B cell (primary cell): ENCODE measurements around the gene PKIG. TPM values are rescaled to one million over a fixed set of nuclear protein-coding genes. Genes with fewer than 3 reads are reported as not detected.

Experiments used
- ATAC-seq: fragments of 200-7000 bp; cut with Tn5 transposase; one replicate; pipeline ENCODE4 v1.10.0; 2021; ENCODE audit warnings: low read depth, mild to moderate bottlenecking, moderate number of reproducible peaks, moderate library complexity
- CTCF ChIA-PET: fragments of 350-600 bp; sonication (Branson Sonifier 250); formaldehyde crosslinking; loops from one replicate; lab custom pipeline; 2021; ENCODE audit warnings: antibody characterized with exemption, inconsistent platforms; lab: Charles Lee
- POLR2A ChIA-PET: fragments of 350-600 bp; sonication (Branson Sonifier 250); formaldehyde crosslinking; loops from one replicate; lab custom pipeline; 2021; ENCODE audit warnings: antibody characterized with exemption; lab: Charles Lee
- DNase-seq: peaks from one replicate; pipeline ENCODE4 v3.0.0; 2013
- H2AFZ ChIP-seq: 2 replicates; pipeline ENCODE4 v1.6.1; 2012; ENCODE audit warnings: mild to moderate bottlenecking, low read depth, low read length; ENCODE audit not compliant: insufficient read depth, poor library complexity, severe bottlenecking
- H3K27ac ChIP-seq, 2 donors: 1 replicate in 1 of 2; 2 replicates in 1 of 2; pipeline ENCODE4 v1.5.1; 2012 to 2013; ENCODE audit warnings: low read length in 2 of 2, mild to moderate bottlenecking in 2 of 2, moderate library complexity in 1 of 2
- H3K27me3 ChIP-seq, 4 experiments: fragments of 200-600 bp in 1 of 4; sonication (generic) in 1 of 4; replicated peaks in 1 of 4; 1 replicate in 2 of 4; 2 replicates in 2 of 4; pipeline versions ENCODE4 v1.6.1 to v1.7.0; 2013 to 2016; ENCODE audit warnings: low read length in 3 of 4, mild to moderate bottlenecking in 2 of 4, mixed read lengths in 1 of 4, moderate library complexity in 1 of 4; ENCODE audit not compliant: insufficient read depth in 4 of 4, control insufficient read depth in 3 of 4; ENCODE audit errors: control extremely low read depth in 1 of 4
- H3K36me3 ChIP-seq, 2 experiments: replicated peaks in 1 of 2; 1 replicate in 1 of 2; 2 replicates in 1 of 2; pipeline versions ENCODE4 v1.6.1 to v1.7.1; 2013; ENCODE audit warnings: low read length in 1 of 2; ENCODE audit not compliant: insufficient read depth in 2 of 2, control insufficient read depth in 1 of 2; ENCODE audit errors: control extremely low read depth in 1 of 2, extremely low read depth in 1 of 2
- H3K4me1 ChIP-seq, 2 donors: fragments of 200-600 bp in 1 of 2; sonication (generic) in 1 of 2; 1 replicate in 1 of 2; 2 replicates in 1 of 2; pipeline versions ENCODE4 v1.5.1 to v1.6.1; 2013 to 2017; ENCODE audit warnings: low read length in 2 of 2; ENCODE audit not compliant: control insufficient read depth in 2 of 2, insufficient read depth in 2 of 2
- H3K4me2 ChIP-seq: replicated peaks from 2 replicates; pipeline ENCODE3; 2012; ENCODE audit warnings: mild to moderate bottlenecking, low read depth, low read length; ENCODE audit not compliant: poor library complexity, severe bottlenecking
- H3K4me3 ChIP-seq, 5 experiments: fragments of 200-600 bp in 1 of 5; sonication (generic) in 1 of 5; 1 replicate in 3 of 5; 2 replicates in 2 of 5; pipeline versions ENCODE4 v1.5.1 to v1.7.0; 2011 to 2016; ENCODE audit warnings: low read length in 4 of 5, mild to moderate bottlenecking in 4 of 5, low read depth in 2 of 5, control low read depth in 1 of 5, moderate library complexity in 1 of 5; ENCODE audit not compliant: insufficient read depth in 1 of 5; ENCODE audit errors: control extremely low read depth in 1 of 5, extremely low read depth in 1 of 5
- H3K79me2 ChIP-seq: fragments of 200-600 bp; sonication (generic); one replicate; pipeline ENCODE4 v1.6.0; 2016; ENCODE audit warnings: low read length; ENCODE audit not compliant: control insufficient read depth, insufficient read depth
- H3K9ac ChIP-seq: fragments of 200-600 bp; sonication (generic); 2 replicates; pipeline ENCODE4 v1.6.1; 2017; ENCODE audit warnings: mild to moderate bottlenecking, low read length, moderate library complexity
- H3K9me3 ChIP-seq, 3 donors: one replicate each; pipeline versions ENCODE4 v1.6.1 to v1.7.1; 2013; ENCODE audit warnings: low read length in 2 of 3; ENCODE audit not compliant: control insufficient read depth in 2 of 3, insufficient read depth in 1 of 3; ENCODE audit errors: control extremely low read depth in 1 of 3
- H4K20me1 ChIP-seq: 2 replicates; pipeline ENCODE4 v1.6.0; 2012; ENCODE audit warnings: mild to moderate bottlenecking, low read length; ENCODE audit not compliant: insufficient read depth, control insufficient read depth, poor library complexity, severe bottlenecking
- H3K27ac Mint-ChIP-seq: one replicate; pipeline ENCODE4 v1.8.0; 2021; ENCODE audit warnings: mixed read lengths
- H3K27me3 Mint-ChIP-seq: one replicate; pipeline ENCODE4 v1.8.0; 2021; ENCODE audit warnings: mixed read lengths
- H3K4me1 Mint-ChIP-seq: one replicate; pipeline ENCODE4 v1.8.0; 2021; ENCODE audit warnings: mixed read lengths
- H3K4me3 Mint-ChIP-seq: one replicate; pipeline ENCODE4 v1.8.0; 2021; ENCODE audit warnings: mixed read lengths
- H3K9me3 Mint-ChIP-seq: one replicate; pipeline ENCODE4 v1.8.0; 2022; ENCODE audit warnings: mixed read lengths; ENCODE audit not compliant: insufficient read depth
- CTCF ChIP-seq: fragments of 200-600 bp; IDR thresholded peaks from one replicate; pipeline ENCODE4 v1.8.0; 2022; ENCODE audit warnings: antibody characterized with exemption, mild to moderate bottlenecking
- EZH2 ChIP-seq: IDR thresholded peaks from 2 replicates; pipeline ENCODE4 v1.6.1; 2012; ENCODE audit warnings: borderline replicate concordance, low read depth, mild to moderate bottlenecking, moderate library complexity, low read length; ENCODE audit not compliant: insufficient read depth, poor library complexity, severe bottlenecking
- WGBS: methylation state at CpG from one replicate; pipeline ENCODE4 v1.1.5; 2013; ENCODE audit warnings: missing lambda C conversion rate; ENCODE audit not compliant: insufficient coverage; 5-methylcytosine and 5-hydroxymethylcytosine counted together
- intact Hi-C: fragments of 100-400 bp; cut with micrococcal nuclease; formaldehyde crosslinking; loops from one replicate; pipeline ENCODE4 v1.10.0; 2022
- polyA plus RNA-seq: library from polyadenylated mRNA; depleted of rRNA; stranded (reverse); fragments of >200 nt; gene quantifications from 2 replicates; pipeline ENCODE4 v1.2.3, GENCODE V29; 2012
- total RNA-seq, 2 donors: library from RNA; stranded (reverse); fragments of 120-200 nt in 1 of 2; gene quantifications; 1 replicate in 1 of 2; 2 replicates in 1 of 2; pipeline versions ENCODE4 v1.2.3 to v1.2.4, GENCODE V29; 2013 to 2022

The PKIG gene
- total and polyA plus RNA-seq, 2 donors (not counting 1 experiment from before 2014, with no cell fraction given), result 128 to 168 TPM

GRCh38 chr20:44571362-44571988, 10.9 kb upstream of the PKIG start:
- Mint-ChIP-seq H3K4me3 (no peak overlapping the region), H3K9me3 (no peaks in the 10 kb centered on the region), H3K27me3 (no peaks in the 10 kb centered on the region), H3K4me1 (peaks cover 7% of the 10 kb centered on the region), H3K27ac (no peak overlapping the region)
- H3K79me2 ChIP-seq, result peaks cover 16% of the 10 kb centered on the region
- no peak for ATAC-seq
- ChIA-PET CTCF (interaction anchor here (1.1 to 2.6 kb wide), 2 partner anchors 16 to 39 kb away, joined by 4 to 11 read pairs; no protein-coding TSS in a partner anchor), POLR2A (no interaction called here)
- H3K9me3 ChIP-seq, result no peaks in the 10 kb centered on the region
- H3K27ac ChIP-seq, result no peak overlapping the region
- peak overlapping the region; percentile 42 for H2AFZ ChIP-seq
- intact Hi-C loops, result loop anchor here (10.0 kb wide), 1 partner anchor 187 kb away; no protein-coding TSS in a partner anchor
- peaks cover 7% of the 10 kb centered on the region in 2 donors for H3K4me1 ChIP-seq
- TF ChIP-seq CTCF (no peak), EZH2 (no peak)
- H3K4me2 ChIP-seq, result no peak overlapping the region
- H3K27me3 ChIP-seq, result no peaks in the 10 kb centered on the region
- 69% methylated on average over 4 of the region's 6 CpGs for WGBS
- no peak for DNase-seq
- no peak overlapping the region for H3K9ac ChIP-seq
- no peaks in the 10 kb centered on the region for H3K36me3 ChIP-seq
- H4K20me1 ChIP-seq, result no peaks in the 10 kb centered on the region
- H3K4me3 ChIP-seq, result no peak overlapping the region
